Neural progenitor cell (in vitro differentiated cells): ENCODE results near the gene USP25. TPM values are rescaled to one million over a fixed set of nuclear protein-coding genes. Genes with fewer than 3 reads are reported as not detected.

Experiments used
- DNase-seq: peaks from one replicate; pipeline ENCODE4 v3.0.0-alpha.2; 2016; ENCODE audit warnings: low spot score
- H2AFZ ChIP-seq: fragments of 200-600 bp; sonication (generic); replicated peaks from 2 replicates; pipeline ENCODE4 v1.6.1; 2016; ENCODE audit warnings: antibody characterized with exemption
- H3F3A ChIP-seq: fragments of 200-600 bp; sonication (generic); 2 replicates; pipeline ENCODE4 v1.6.1; 2016; ENCODE audit warnings: antibody characterized with exemption, low read depth
- H3K27ac ChIP-seq: fragments of 200-600 bp; sonication (generic); 2 replicates; pipeline ENCODE4 v1.5.1; 2016; ENCODE audit warnings: mild to moderate bottlenecking
- H3K27me3 ChIP-seq: fragments of 200-600 bp; sonication (generic); 2 replicates; pipeline ENCODE4 v1.6.1; 2016; ENCODE audit warnings: mild to moderate bottlenecking, moderate library complexity
- H3K36me3 ChIP-seq: fragments of 200-600 bp; sonication (generic); 2 replicates; pipeline ENCODE4 v1.5.1; 2016
- H3K4me1 ChIP-seq: fragments of 200-600 bp; sonication (generic); 2 replicates; pipeline ENCODE4 v1.6.1; 2016; ENCODE audit warnings: mixed run types
- H3K4me2 ChIP-seq: fragments of 200-600 bp; sonication (generic); 2 replicates; pipeline ENCODE4 v1.6.1; 2016
- H3K4me3 ChIP-seq: fragments of 200-600 bp; sonication (generic); 2 replicates; pipeline ENCODE4 v1.5.1; 2016
- H3K79me2 ChIP-seq: fragments of 200-600 bp; sonication (generic); 2 replicates; pipeline ENCODE4 v1.6.1; 2016; ENCODE audit warnings: low read depth
- H3K9ac ChIP-seq: fragments of 200-600 bp; sonication (generic); 2 replicates; pipeline ENCODE4 v1.6.1; 2016
- H3K9me3 ChIP-seq: fragments of 200-600 bp; sonication (generic); 2 replicates; pipeline ENCODE4 v1.5.1; 2016; ENCODE audit warnings: low read depth
- H4K20me1 ChIP-seq: fragments of 200-600 bp; sonication (generic); 2 replicates; pipeline ENCODE4 v1.6.1; 2016; ENCODE audit warnings: low read depth
- H3K27ac Mint-ChIP-seq: 3 replicates; pipeline ENCODE4 v1.8.0; 2021; ENCODE audit warnings: mixed read lengths
- H3K27me3 Mint-ChIP-seq: 2 replicates; pipeline ENCODE4 v1.8.0; 2022; ENCODE audit warnings: low read depth, mild to moderate bottlenecking, inconsistent platforms, moderate library complexity, mixed read lengths; ENCODE audit not compliant: insufficient read depth
- H3K36me3 Mint-ChIP-seq: 3 replicates; pipeline ENCODE4 v1.8.0; 2021; ENCODE audit warnings: mixed read lengths
- H3K4me1 Mint-ChIP-seq: 3 replicates; pipeline ENCODE4 v1.8.0; 2021; ENCODE audit warnings: mixed read lengths
- H3K4me3 Mint-ChIP-seq: 3 replicates; pipeline ENCODE4 v1.8.0; 2021; ENCODE audit warnings: mild to moderate bottlenecking, moderate library complexity, mixed read lengths
- H3K9me3 Mint-ChIP-seq: 3 replicates; pipeline ENCODE4 v1.8.0; 2020; ENCODE audit warnings: mixed read lengths
- CTCF ChIP-seq: fragments of 200-600 bp; sonication (generic); IDR thresholded peaks from 2 replicates; pipeline ENCODE4 v1.5.1; 2017; ENCODE audit warnings: antibody characterized with exemption, mild to moderate bottlenecking
- EZH2 ChIP-seq: fragments of 200-600 bp; sonication (generic); IDR thresholded peaks from 2 replicates; pipeline ENCODE4 v1.6.1; 2017; ENCODE audit warnings: antibody characterized with exemption, mild to moderate bottlenecking, moderate library complexity
- EZH2phosphoT487 ChIP-seq: fragments of 200-600 bp; sonication (generic); IDR thresholded peaks from 2 replicates; pipeline ENCODE4 v1.6.1; 2017; ENCODE audit warnings: antibody characterized with exemption
- total RNA-seq: library from RNA; depleted of rRNA; stranded (reverse); fragments of >200 nt; gene quantifications from 2 replicates; pipeline ENCODE4 v1.2.3, GENCODE V29; 2015; ENCODE audit warnings: low replicate concordance

The USP25 gene
- total RNA-seq, 1 donor from 2014 or later: 36.4 TPM

- Histone ChIP-seq H3K9me3 (no peaks in the 10 kb centered on the region), H4K20me1 (no peaks in the 10 kb centered on the region), H3F3A (no peaks in the 10 kb centered on the region), H3K36me3 (no peaks in the 10 kb centered on the region), H3K4me3 (no peak overlapping the region), H3K79me2 (no peaks in the 10 kb centered on the region), H3K4me1 (no peaks in the 10 kb centered on the region), H3K4me2 (no peak overlapping the region), H2AFZ (no peak overlapping the region), H3K27me3 (no peaks in the 10 kb centered on the region), H3K27ac (no peak overlapping the region), H3K9ac (no peak overlapping the region)
- H3K27me3 Mint-ChIP-seq: peaks cover 3% of the 10 kb centered on the region
- DNase-seq: no peak
- no peaks in the 10 kb centered on the region for H3K9me3 Mint-ChIP-seq
- no peaks in the 10 kb centered on the region for H3K4me1 Mint-ChIP-seq
- no peak for TF ChIP-seq CTCF
- no peak for TF ChIP-seq EZH2phosphoT487
- no peak for TF ChIP-seq EZH2
- no peak overlapping the region for H3K27ac Mint-ChIP-seq
- H3K36me3 Mint-ChIP-seq: no peaks in the 10 kb centered on the region
- no peak overlapping the region for H3K4me3 Mint-ChIP-seq
Observed at GRCh38 chr21:15688809-15689208, 41.0 kb upstream of the USP25 start.

GRCh38 chr21:15692711-15693110 lies 37.1 kb upstream of the USP25 start:
- H4K20me1 ChIP-seq: no peaks in the 10 kb centered on the region
- no peaks in the 10 kb centered on the region for H3K9me3 ChIP-seq
- no peak overlapping the region for H3K4me2 ChIP-seq
- no peaks in the 10 kb centered on the region for H3F3A ChIP-seq
- no peaks in the 10 kb centered on the region for H3K4me1 ChIP-seq
- TF ChIP-seq EZH2phosphoT487 (no peak), EZH2 (no peak), CTCF (no peak)
- Mint-ChIP-seq H3K4me3 (no peak overlapping the region), H3K27ac (no peak overlapping the region), H3K9me3 (no peaks in the 10 kb centered on the region), H3K4me1 (no peaks in the 10 kb centered on the region), H3K27me3 (peaks cover 3% of the 10 kb centered on the region), H3K36me3 (no peaks in the 10 kb centered on the region)
- no peak overlapping the region for H3K27ac ChIP-seq
- no peaks in the 10 kb centered on the region for H3K36me3 ChIP-seq
- no peaks in the 10 kb centered on the region for H3K27me3 ChIP-seq
- no peak for DNase-seq
- no peaks in the 10 kb centered on the region for H3K79me2 ChIP-seq
- H2AFZ ChIP-seq: peak overlapping the region; percentile 70
- H3K9ac ChIP-seq: no peak overlapping the region
- no peak overlapping the region for H3K4me3 ChIP-seq

GRCh38 chr21:15695241-15695640 lies 34.5 kb upstream of the USP25 start:
- Histone ChIP-seq H3K36me3 (no peaks in the 10 kb centered on the region), H3K4me3 (no peak overlapping the region), H3K4me1 (no peaks in the 10 kb centered on the region), H3K27ac (no peak overlapping the region), H3K4me2 (no peak overlapping the region), H3K9ac (no peak overlapping the region), H3K79me2 (no peaks in the 10 kb centered on the region), H3F3A (no peaks in the 10 kb centered on the region), H4K20me1 (no peaks in the 10 kb centered on the region), H3K9me3 (no peaks in the 10 kb centered on the region), H2AFZ (no peak overlapping the region), H3K27me3 (no peaks in the 10 kb centered on the region)
- Mint-ChIP-seq H3K4me1 (no peaks in the 10 kb centered on the region), H3K27ac (no peak overlapping the region), H3K4me3 (no peak overlapping the region), H3K36me3 (no peaks in the 10 kb centered on the region), H3K27me3 (no peaks in the 10 kb centered on the region), H3K9me3 (peaks cover 6% of the 10 kb centered on the region)
- no peak for TF ChIP-seq CTCF
- TF ChIP-seq EZH2: no peak
- no peak for TF ChIP-seq EZH2phosphoT487
- no peak for DNase-seq

- H3K27me3 ChIP-seq: no peaks in the 10 kb centered on the region
- TF ChIP-seq CTCF (no peak), EZH2phosphoT487 (no peak), EZH2 (no peak)
- H3K4me2 ChIP-seq: no peak overlapping the region
- no peak overlapping the region for H2AFZ ChIP-seq
- Mint-ChIP-seq H3K27ac (no peak overlapping the region), H3K36me3 (no peaks in the 10 kb centered on the region), H3K9me3 (peaks cover 6% of the 10 kb centered on the region), H3K4me1 (no peaks in the 10 kb centered on the region), H3K4me3 (no peak overlapping the region), H3K27me3 (no peaks in the 10 kb centered on the region)
- no peak overlapping the region for H3K9ac ChIP-seq
- H3K9me3 ChIP-seq: no peaks in the 10 kb centered on the region
- H3K79me2 ChIP-seq: no peaks in the 10 kb centered on the region
- no peak overlapping the region for H3K4me3 ChIP-seq
- no peaks in the 10 kb centered on the region for H4K20me1 ChIP-seq
- no peak for DNase-seq
- H3K36me3 ChIP-seq: no peaks in the 10 kb centered on the region
- no peaks in the 10 kb centered on the region for H3F3A ChIP-seq
- no peak overlapping the region for H3K27ac ChIP-seq
- H3K4me1 ChIP-seq: no peaks in the 10 kb centered on the region
Observed at GRCh38 chr21:15701830-15702229, 28.0 kb upstream of the USP25 start.
